ENCODE measurements around the gene RPRML.
"Not testable (repeated sequence)": the region's sequence is repeated elsewhere in the genome, so short reads cannot be mapped to it uniquely, and the experiment has no call there.

The RPRML gene

DNA sequence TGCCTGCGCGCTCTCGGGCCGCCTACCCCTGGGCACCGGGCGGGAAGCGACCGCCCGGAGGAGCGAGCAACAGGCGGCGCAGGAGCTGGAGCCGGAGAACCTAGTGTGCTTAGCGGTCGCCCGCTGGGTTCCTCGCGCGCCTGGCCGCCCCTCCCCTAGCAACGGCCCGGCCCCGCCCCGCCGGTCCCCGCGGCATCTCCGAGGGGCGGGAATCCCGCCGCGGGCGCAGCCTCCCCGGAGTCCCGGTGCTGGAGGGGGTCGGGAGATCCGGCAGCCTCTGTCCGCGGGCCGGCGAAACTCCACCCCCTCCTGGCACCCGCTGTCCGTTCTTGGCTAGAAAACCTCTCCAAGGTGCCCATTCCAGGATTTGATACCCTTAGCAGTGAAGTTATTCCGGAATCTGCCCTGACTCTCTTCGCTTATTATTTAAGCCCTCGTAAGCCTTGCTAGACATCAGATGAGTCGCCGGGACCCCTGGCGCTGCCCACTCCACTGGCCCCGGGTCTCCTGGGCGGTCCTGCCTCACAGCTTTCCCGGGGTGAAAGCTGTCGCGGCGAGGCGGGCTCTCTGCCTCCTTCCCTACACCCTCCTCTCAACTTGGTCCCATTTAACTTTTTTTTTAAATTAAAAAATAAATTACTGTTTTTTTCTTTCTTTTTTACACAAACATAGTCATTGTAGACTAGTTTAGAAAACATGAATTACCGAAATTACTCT is at the start of gene RPRML:
Gene RPRML (minus strand): TSS at position 107 of the 717 bp plus-strand sequence. CDS start 246 bp downstream, outside the sequence.
- no peak for DNase-seq (ENCODE audit: low read depth in 2 of 2)

GRCh38 chr17:47016966-47017365 is 37.9 kb upstream of the RPRML start:
- not testable (repeated sequence) for DNase-seq (ENCODE audit: low read depth in 2 of 2)

GRCh38 chr17:47013341-47013740 is 34.3 kb upstream of the RPRML start:
- DNase-seq (ENCODE audit: low read depth in 2 of 2): no peak

- DNase-seq (ENCODE audit: low read depth in 2 of 2): no peak
These were observed 33.4 kb upstream of the RPRML start for GRCh38 chr17:47012457-47012856.

DNA sequence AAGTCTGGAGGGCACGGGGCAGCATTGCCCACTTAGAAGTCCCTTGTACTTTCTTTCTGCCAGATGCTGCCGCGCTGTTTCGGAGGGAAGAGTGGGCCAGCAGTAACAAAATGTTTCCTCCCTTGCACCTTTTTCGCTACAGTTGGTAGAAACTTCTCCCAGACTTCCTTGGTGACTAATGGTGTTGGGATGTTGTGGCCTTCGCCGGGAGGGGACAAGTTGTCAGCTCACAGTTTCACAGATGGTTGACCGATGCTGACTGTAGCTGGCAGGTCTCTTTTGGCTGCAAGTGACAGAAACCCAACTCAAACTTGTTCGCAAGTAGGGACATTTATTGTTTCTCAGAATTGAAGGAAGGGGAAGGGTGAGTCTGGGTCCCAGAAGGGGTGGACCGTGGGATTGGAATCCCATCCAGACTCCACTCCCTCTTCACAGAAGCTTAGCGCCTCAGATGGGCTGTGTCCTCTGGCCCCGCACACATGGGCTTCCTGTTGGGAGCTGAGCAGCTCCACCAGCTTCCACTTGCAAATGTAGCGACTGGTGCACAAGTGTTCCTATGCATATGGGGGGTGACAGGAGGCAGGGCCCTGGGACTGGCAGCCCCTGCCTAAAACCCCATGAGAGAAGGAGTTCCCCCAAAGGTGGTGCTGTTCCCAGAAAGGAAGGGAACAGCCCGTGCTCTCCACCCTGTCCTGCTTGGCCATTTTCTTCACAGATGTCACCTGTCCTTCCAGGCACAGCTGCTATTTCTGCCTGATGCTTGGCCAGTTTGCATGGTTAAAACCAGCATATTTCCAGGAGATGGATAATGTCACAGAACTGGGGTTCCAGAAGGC is 30.9 kb upstream of the RPRML start:
- no peak for DNase-seq (ENCODE audit: low read depth in 2 of 2)

DNA sequence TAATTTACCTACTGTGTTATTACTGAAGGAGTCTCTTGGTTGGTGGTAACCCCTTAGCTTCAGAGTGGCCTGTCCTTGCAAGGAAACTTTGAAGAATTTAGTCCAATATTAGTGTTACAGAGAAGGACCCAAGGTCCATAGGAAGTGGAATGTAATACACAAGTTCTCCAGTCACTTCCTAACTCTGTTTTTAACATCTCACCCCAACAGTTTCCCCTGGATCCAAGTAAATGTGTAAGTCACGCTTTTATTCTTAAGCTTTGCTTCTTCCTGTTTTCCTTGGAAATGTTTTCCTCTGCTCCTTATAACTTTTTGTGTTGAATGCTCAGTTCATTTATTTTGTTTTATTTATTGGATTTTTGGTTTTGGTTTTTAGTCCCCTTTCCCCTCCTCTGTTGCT is 25.9 kb upstream of the RPRML start:
- no peak for DNase-seq (ENCODE audit: low read depth in 2 of 2)

GRCh38 chr17:47003864-47004263 is 24.8 kb upstream of the RPRML start:
- not testable (repeated sequence) for DNase-seq (ENCODE audit: low read depth in 2 of 2)

DNA sequence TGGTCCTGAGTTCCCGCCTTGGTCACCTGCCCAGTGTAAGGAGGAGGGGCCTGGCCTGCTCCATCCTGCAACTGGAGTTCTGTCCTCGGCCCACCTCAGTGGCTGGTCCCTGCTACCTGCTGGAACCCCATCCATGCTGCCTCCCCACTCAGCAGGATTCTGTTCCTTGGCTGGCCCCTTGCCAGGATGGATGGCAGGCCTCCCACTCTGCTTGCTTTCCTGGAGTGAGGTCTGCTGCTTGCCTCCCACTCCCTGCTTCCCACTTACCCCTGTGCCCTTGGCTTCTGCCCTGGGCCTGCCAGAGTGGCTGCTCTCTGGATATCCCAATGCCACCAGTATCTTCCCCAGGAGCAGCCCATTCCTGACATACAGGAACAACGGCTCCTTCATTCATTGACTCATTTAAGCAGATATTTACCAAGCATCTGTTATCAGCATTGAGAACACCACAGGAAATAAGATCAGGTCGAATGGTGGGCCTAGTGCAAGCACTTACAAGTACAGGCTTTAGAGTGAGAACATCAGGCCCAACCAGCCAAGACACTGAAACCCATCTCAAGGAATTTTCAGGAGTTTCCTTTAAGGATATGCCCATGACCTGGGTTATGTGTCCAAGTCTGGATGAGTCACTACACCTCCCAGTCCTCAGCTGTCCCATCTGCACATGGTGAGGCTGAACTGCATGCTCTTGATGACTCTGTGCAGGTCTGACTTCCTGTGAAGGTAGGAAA is 17.0 kb upstream of the RPRML start:
- DNase-seq (ENCODE audit: low read depth in 2 of 2): no peak

GRCh38 chr17:46994993-46995392 is 15.9 kb upstream of the RPRML start:
- DNase-seq (ENCODE audit: low read depth in 2 of 2): no peak

DNA sequence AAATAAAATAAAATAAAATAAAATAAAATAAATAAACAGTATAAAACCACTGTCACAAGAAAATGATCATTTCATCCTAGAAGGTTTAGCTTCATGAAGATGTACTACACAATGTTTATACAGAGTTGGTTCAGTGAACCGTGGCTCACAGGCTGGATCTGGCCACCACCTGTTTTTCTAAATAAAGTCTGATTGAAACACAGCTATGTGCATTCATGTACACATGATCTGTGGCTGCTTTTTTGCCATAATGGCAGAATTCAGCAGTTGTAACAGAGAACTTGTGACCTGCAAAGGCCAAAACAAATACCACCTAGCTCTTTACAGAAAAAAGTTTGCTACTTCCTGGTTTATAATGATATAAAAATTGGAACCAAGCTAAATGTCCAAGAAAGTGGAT is 12.6 kb upstream of the RPRML start:
- DNase-seq (ENCODE audit: low read depth in 2 of 2): no peak

- DNase-seq (ENCODE audit: low read depth in 2 of 2): no peak
These were observed 10.8 kb upstream of the RPRML start for GRCh38 chr17:46989637-46990431.

DNA sequence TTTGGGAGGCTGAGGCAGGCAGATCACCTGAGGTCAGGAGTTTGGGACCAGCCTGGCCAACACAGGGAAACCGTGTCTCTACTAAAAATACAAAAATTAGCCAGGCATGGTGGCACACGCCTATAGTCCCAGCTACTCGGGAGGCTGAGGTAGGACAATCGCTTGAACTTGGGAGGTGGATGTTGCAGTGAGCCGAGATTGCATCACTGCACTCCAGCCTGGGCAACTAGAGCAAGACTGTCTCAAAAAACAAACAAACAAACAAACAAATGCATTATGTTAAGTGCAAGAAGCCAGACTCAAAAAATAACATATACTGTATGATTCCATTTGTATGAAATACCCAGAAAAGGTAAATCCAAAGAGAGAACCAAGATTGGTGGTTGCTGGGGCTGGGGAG is 8.9 kb upstream of the RPRML start:
- not testable (repeated sequence) for DNase-seq (ENCODE audit: low read depth in 2 of 2)

DNA sequence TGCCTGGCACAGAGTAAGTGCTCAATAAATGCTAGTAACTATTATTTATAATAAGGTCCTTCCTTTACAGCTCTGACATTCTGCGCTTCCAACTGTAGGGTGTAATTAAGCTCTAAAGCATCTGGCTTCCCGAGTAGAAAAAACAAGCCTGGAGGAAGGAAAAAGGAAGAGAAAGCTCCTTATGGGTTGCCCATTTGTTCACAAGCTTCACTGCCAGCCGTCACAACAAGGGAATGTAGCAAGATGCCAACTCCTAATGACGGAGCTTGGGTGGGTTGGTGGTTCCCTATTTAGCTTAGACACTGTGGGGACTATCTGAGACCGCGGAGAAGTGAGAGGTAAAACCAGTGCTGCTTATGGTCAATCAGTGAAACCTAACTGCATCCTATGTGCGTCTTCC is 7.3 kb upstream of the RPRML start:
- no peak for DNase-seq (ENCODE audit: low read depth in 2 of 2)

DNA sequence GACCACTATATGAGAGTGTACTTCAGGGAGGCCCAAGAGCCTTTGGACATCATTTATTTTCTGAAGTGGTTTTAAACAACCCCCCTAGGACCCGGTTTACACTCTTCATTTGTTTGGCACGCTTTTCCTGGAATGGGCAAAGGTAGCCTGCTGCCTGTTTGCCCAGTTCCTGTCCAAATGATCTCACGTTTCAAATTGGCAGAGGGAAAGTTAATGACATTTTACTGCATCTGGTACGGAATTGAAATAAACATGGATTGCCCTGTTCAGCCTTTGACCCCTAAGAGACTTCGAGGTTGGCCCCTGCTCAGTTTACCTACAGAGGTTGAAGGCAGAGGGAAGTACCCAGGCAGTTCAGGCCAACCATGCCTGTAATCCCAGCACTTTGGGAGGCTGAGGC is 5.8 kb upstream of the RPRML start:
- no peak for DNase-seq (ENCODE audit: low read depth in 2 of 2)

DNA sequence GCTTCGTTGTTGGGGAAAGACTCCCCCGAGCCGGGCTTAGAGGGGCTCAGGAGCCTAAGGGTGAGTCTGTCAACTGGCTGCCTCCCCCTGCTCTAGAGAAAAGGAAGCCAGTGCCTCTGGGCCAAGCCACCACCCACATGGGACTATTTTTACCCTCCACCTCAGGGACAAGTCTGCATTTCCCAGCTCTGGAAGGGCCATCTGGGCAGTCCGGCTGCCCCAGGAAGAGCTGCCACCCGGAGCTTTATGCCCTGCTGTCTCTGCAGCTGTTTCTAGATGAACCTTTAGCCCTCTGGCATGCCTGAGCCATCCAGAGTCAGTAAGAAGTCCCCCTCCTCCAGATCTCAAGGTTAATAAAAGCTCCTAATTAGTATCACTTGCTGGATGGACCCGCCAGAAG is 5.3 kb upstream of the RPRML start:
- no peak for DNase-seq (ENCODE audit: low read depth in 2 of 2)

DNA sequence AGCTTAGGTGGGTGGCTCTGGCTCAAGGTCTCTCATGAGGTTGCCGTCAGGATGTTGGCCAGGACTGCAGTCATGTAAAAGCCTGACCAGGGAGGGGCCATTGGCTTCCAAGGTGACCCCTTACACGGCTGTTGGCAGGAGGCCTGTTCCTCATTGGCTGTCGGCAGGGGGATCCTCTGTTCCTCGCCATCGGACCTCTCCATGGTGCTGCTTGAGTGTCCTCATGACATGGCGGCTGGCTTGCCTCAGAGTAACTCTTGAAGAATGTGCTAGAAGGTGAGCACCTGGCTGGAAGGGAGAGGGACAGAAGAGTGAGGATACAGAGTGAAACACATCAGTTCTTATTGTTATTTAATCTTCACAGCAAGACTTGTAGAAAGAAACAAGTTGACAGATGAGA is 4.7 kb upstream of the RPRML start:
- DNase-seq (ENCODE audit: low read depth in 2 of 2): no peak

- no peak for DNase-seq (ENCODE audit: low read depth in 2 of 2)
These were observed 3.5 kb upstream of the RPRML start for GRCh38 chr17:46982577-46982976.

- DNase-seq (ENCODE audit: low read depth in 2 of 2): no peak
These were observed 435 bp downstream of the RPRML start for GRCh38 chr17:46978489-46979146.

GRCh38 chr17:46977750-46978488 is 1.1 kb downstream of the RPRML start:
- no peak for DNase-seq (ENCODE audit: low read depth in 2 of 2)

DNA sequence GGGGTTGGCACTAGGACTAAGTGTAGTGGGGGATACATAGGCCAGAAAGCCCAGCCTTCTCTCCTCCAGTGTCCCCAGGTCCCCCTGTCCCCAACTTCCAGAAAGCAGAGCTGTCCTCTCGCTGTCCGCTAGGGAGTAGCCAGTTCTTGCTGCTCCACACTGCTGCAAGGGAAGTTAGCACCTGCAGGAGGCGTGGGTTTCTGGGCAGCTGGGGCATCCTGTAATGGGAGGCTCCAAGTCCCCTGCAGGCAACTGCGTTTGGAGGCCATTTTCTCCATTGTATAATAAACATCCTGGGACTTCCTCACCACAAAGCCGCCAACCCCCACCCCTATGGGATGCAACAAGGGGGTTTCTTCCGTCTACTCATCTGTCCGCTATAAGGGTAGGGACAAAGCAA is 1.7 kb downstream of the RPRML start:
- no peak for DNase-seq (ENCODE audit: low read depth in 2 of 2)
